HTERT RPE-1 (cell line): ENCODE measurements around the gene CLDND2.

ENCODE experiments used
- in situ Hi-C: fragments of 300-500 bp; cut with MboI; formaldehyde crosslinking; loops from 4 replicates; pipeline ENCODE4 v1.14.3; 2020; ENCODE audit warnings: low sequenced_read_pairs

CLDND2 gene

GRCh38 chr19:51386882-51387520 lies 18.2 kb upstream of the CLDND2 start:
- in situ Hi-C loops = no loop called here

- in situ Hi-C loops = no loop called here
Measured at GRCh38 chr19:51382004-51382403, 13.2 kb upstream of the CLDND2 start.

- in situ Hi-C loops = no loop called here
Measured at GRCh38 chr19:51380379-51380778, 11.6 kb upstream of the CLDND2 start.

- in situ Hi-C loops = no loop called here
Measured at GRCh38 chr19:51377422-51377821, 8.6 kb upstream of the CLDND2 start.

GRCh38 chr19:51375504-51376221 lies 6.9 kb upstream of the CLDND2 start:
- in situ Hi-C loops = no loop called here

GRCh38 chr19:51372649-51373504 lies 4.1 kb upstream of the CLDND2 start, which contains the start of gene NKG7:
Gene NKG7, minus strand, starts transcription at chr19:51372654. Its CDS starts 119 bp downstream, at chr19:51372535.
- in situ Hi-C loops = no loop called here

GRCh38 chr19:51372021-51372648 lies 3.3 kb upstream of the CLDND2 start:
- in situ Hi-C loops = no loop called here

- in situ Hi-C loops = no loop called here
Measured at GRCh38 chr19:51371186-51371690, 2.4 kb upstream of the CLDND2 start.

- in situ Hi-C loops = no loop called here
Measured at GRCh38 chr19:51370230-51370629, 1.4 kb upstream of the CLDND2 start.

GRCh38 chr19:51367565-51368365 lies 1.0 kb downstream of the CLDND2 start:
- in situ Hi-C loops = no loop called here

GRCh38 chr19:51367255-51367564 lies 1.6 kb downstream of the CLDND2 start:
- in situ Hi-C loops = no loop called here

- in situ Hi-C loops = no loop called here
Measured at GRCh38 chr19:51366389-51367254, 2.2 kb downstream of the CLDND2 start.

- in situ Hi-C loops = no loop called here
Measured at GRCh38 chr19:51365965-51366388, 2.8 kb downstream of the CLDND2 start, which contains the start of gene ETFB. Gene ETFB, minus strand, starts transcription at chr19:51366388. Its CDS starts 62 bp downstream, at chr19:51366326.

- in situ Hi-C loops = no loop called here
Measured at GRCh38 chr19:51365211-51365964, 3.4 kb downstream of the CLDND2 start.

- in situ Hi-C loops = no loop called here
Measured at GRCh38 chr19:51364200-51365106, 4.3 kb downstream of the CLDND2 start.

- in situ Hi-C loops = no loop called here
Measured at GRCh38 chr19:51361239-51361638, 7.6 kb downstream of the CLDND2 start.

GRCh38 chr19:51359294-51359693 lies 9.5 kb downstream of the CLDND2 start:
- in situ Hi-C loops = no loop called here
